Gastroesophageal sphincter (tissue), 4 donors: ENCODE results near the gene CIT. TPM values are rescaled to one million over a fixed set of nuclear protein-coding genes. Genes with fewer than 3 reads are reported as not detected.

Experiments
- ATAC-seq: fragments of 150-250 bp; one replicate; pipeline ENCODE4 v1.9.1; 2016; ENCODE audit warnings: mild to moderate bottlenecking, moderate library complexity
- H3K27ac ChIP-seq, 4 donors: fragments of 200-600 bp; sonication (generic) in 3 of 4; 1 replicate in 3 of 4; 2 replicates in 1 of 4; pipeline ENCODE4 v1.5.1; 2016 to 2019
- H3K27me3 ChIP-seq: fragments of 200-600 bp; sonication (generic); one replicate; pipeline ENCODE4 v1.5.1; 2019
- H3K36me3 ChIP-seq, 2 donors: fragments of 200-600 bp; sonication (generic); one replicate each; pipeline ENCODE4 v1.5.1; 2019; ENCODE audit warnings: control low read depth in 1 of 2
- H3K4me1 ChIP-seq, 3 donors: fragments of 200-600 bp; sonication (generic); 1 replicate in 2 of 3; 2 replicates in 1 of 3; pipeline ENCODE4 v1.5.1; 2016 to 2019; ENCODE audit warnings: control low read depth in 2 of 3
- H3K4me3 ChIP-seq, 2 donors: fragments of 200-600 bp; sonication (generic); one replicate each; pipeline ENCODE4 v1.5.1; 2019; ENCODE audit warnings: mild to moderate bottlenecking in 1 of 2, moderate library complexity in 1 of 2
- H3K9me3 ChIP-seq, 3 donors: fragments of 200-600 bp; sonication (generic); one replicate each; pipeline ENCODE4 v1.5.1; 2017 to 2019; ENCODE audit warnings: control low read depth in 2 of 3
- CTCF ChIP-seq, 4 experiments: fragments of 200-600 bp in 2 of 4; fragments of 450-650 bp in 2 of 4; sonication (generic) in 1 of 4; IDR thresholded peaks; one replicate each; pipeline ENCODE4 v1.5.1; 2017 to 2019; ENCODE audit warnings: antibody characterized with exemption in 4 of 4, mild to moderate bottlenecking in 2 of 4, moderate library complexity in 2 of 4
- EP300 ChIP-seq: sonication (generic); formaldehyde crosslinking; IDR thresholded peaks from one replicate; pipeline ENCODE4 v1.6.1; 2017; ENCODE audit warnings: antibody characterized with exemption, mild to moderate bottlenecking
- POLR2A ChIP-seq, 2 donors: fragments of 450-650 bp; IDR thresholded peaks; one replicate each; pipeline ENCODE4 v1.6.1; 2017; ENCODE audit warnings: antibody characterized with exemption in 2 of 2, mild to moderate bottlenecking in 2 of 2, moderate library complexity in 1 of 2
- POLR2AphosphoS5 ChIP-seq: sonication (generic); formaldehyde crosslinking; IDR thresholded peaks from one replicate; pipeline ENCODE4 v1.6.1; 2017; ENCODE audit warnings: antibody characterized with exemption
- WGBS, 2 donors: methylation state at CpG; one replicate each; pipeline ENCODE4 v1.1.5; 2018; ENCODE audit warnings: low coverage in 1 of 2; 5-methylcytosine and 5-hydroxymethylcytosine counted together
- total RNA-seq, 4 donors: library from RNA; depleted of rRNA; stranded (reverse); fragments of >200 nt; gene quantifications; one replicate each; pipeline ENCODE4 v1.1.0, GENCODE V29; 2016

The CIT gene
- total RNA-seq, 4 donors from 2014 or later = 3.8 to 9.7 (median 6.6) TPM

- Histone ChIP-seq H3K9me3 (no peaks in the 10 kb centered on the region), H3K4me3 (no peak overlapping the region), H3K27me3 (no peaks in the 10 kb centered on the region), H3K36me3 (no peaks in the 10 kb centered on the region), H3K4me1 (no peaks in the 10 kb centered on the region), H3K27ac (no peak overlapping the region)
- no peak for ATAC-seq
- TF ChIP-seq POLR2AphosphoS5 = no peak
- no peak for TF ChIP-seq EP300
- TF ChIP-seq CTCF (IDR thresholded peaks at IDR 0.05) = no peak
- no peak for TF ChIP-seq POLR2A (IDR thresholded peaks at IDR 0.05)
- WGBS, 2 donors = 90 to 93% methylated on average over 3 to 4 of the region's 4 CpGs
Measured at GRCh38 chr12:119758722-119759121, 118.4 kb downstream of the CIT start.

DNA sequence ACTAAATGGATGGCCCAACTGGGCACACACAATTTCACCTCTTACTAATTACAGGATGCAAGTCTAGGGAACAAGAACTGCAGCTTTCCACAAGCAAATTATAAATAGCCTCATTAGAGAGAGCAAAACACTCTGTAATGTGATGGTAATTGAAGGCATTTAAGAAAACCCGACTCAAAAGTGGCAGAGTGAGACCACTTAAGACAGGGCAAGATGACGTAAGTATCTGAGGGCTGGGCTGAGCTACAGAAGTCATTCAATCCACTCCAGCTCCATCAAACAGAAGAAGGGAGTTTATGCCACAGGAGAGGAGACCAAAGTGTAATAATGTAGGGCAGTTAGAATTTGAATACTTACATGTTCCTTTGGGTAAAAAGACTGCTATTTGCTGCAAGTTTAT, 118.9 kb downstream of the CIT start:
- TF ChIP-seq EP300 (no peak), POLR2AphosphoS5 (no peak), CTCF (IDR thresholded peaks at IDR 0.05) (no peak), POLR2A (IDR thresholded peaks at IDR 0.05) (no peak)
- no peaks in the 10 kb centered on the region for H3K27me3 ChIP-seq
- H3K9me3 ChIP-seq = no peaks in the 10 kb centered on the region
- no peak for ATAC-seq
- no peaks in the 10 kb centered on the region for H3K36me3 ChIP-seq
- no peak overlapping the region for H3K27ac ChIP-seq
- H3K4me1 ChIP-seq = no peaks in the 10 kb centered on the region
- H3K4me3 ChIP-seq = no peak overlapping the region
- 85% methylated on average over 2 of the region's 2 CpGs; no CpG with 5 or more reads in 1 of the 2 donors for WGBS, 2 donors

DNA sequence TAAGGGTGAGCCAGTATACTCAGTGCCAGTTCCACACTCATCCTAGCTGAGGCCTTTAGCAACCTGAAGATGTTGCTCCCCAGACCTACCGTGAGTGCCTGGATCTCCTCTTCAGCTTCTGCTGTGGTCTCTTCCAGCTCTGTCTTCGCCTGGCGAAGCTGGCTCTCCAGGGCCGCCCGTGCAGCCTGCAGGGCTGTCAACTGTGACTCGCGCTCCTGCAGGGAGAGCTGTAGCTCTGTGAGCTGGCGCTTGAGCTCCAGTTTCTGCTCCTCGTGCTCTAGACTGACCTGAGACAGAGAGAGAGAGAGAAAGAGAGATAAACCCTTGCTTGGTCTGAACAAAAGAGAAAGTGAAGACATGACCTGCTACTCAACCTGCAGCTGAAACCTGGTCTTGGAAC, 125.2 kb downstream of the CIT start:
- H3K36me3 ChIP-seq = no peaks in the 10 kb centered on the region

DNA sequence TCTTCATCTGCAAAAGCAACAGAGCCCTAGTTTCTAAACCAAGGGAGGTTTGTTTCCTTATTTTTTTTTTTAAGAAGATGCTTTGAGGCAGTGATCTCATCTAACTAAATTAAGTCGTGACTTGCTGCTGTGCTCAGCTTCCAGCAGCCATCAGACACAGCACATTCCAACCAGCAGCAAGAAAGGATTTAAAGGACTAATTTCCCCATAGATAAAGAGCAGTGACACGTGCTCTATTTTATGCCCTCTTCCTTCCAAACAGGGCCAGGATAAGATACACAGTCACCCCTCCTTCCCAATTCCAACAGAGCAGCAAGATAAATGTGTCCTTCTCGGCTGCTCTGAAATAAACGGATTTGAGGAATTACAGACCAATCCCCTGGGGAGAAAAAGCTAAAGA, 127.5 kb downstream of the CIT start:
- Histone ChIP-seq H3K27me3 (no peaks in the 10 kb centered on the region), H3K36me3 (no peaks in the 10 kb centered on the region), H3K9me3 (peaks cover 0 to 21% (median 0%) of the 10 kb centered on the region in 3 donors), H3K4me1 (no peaks in the 10 kb centered on the region), H3K27ac (no peak overlapping the region), H3K4me3 (no peak overlapping the region)
- TF ChIP-seq CTCF (IDR thresholded peaks at IDR 0.05) = no peak
- no peak for TF ChIP-seq EP300
- no peak for TF ChIP-seq POLR2AphosphoS5
- TF ChIP-seq POLR2A (IDR thresholded peaks at IDR 0.05) = no peak
- ATAC-seq = no peak
- 14 to 31% methylated on average over 4 of the region's 4 CpGs for WGBS, 2 donors

More for the DNA sequence above, 125.2 kb downstream of the CIT start:
- ATAC-seq = no peak
- no peaks in the 10 kb centered on the region for H3K4me1 ChIP-seq
- no peaks in the 10 kb centered on the region for H3K9me3 ChIP-seq
- TF ChIP-seq POLR2A (IDR thresholded peaks at IDR 0.05) (no peak), EP300 (no peak), POLR2AphosphoS5 (no peak), CTCF (IDR thresholded peaks at IDR 0.05) (no peak)
- H3K27me3 ChIP-seq = no peaks in the 10 kb centered on the region
- H3K27ac ChIP-seq = no peak overlapping the region
- no peak overlapping the region for H3K4me3 ChIP-seq
- 100% methylated on average over 1 of the region's 9 CpGs; no CpG with 5 or more reads in 1 of the 2 donors for WGBS, 2 donors

- TF ChIP-seq POLR2A (IDR thresholded peaks at IDR 0.05) (no peak), EP300 (no peak), POLR2AphosphoS5 (no peak), CTCF (IDR thresholded peaks at IDR 0.05) (no peak)
- no peak for ATAC-seq
- Histone ChIP-seq H3K27ac (no peak overlapping the region), H3K4me3 (no peak overlapping the region), H3K9me3 (peaks cover 0 to 30% (median 0%) of the 10 kb centered on the region in 3 donors), H3K4me1 (no peaks in the 10 kb centered on the region), H3K36me3 (no peaks in the 10 kb centered on the region), H3K27me3 (no peaks in the 10 kb centered on the region)
- 87 to 89% methylated on average over 4 to 8 of the region's 8 CpGs for WGBS, 2 donors
Measured at GRCh38 chr12:119748497-119748896, 128.6 kb downstream of the CIT start.
